Ishikawa (cell line): Measurements from ENCODE around the gene SS18L1.

Experiments
- EGR1 ChIP-seq: IDR thresholded peaks from 2 replicates; pipeline ENCODE4 v1.6.1; 2012
- ZBTB7A ChIP-seq: IDR thresholded peaks from 2 replicates; pipeline ENCODE4 v1.6.1; 2012; ENCODE audit warnings: low read depth

DNA sequence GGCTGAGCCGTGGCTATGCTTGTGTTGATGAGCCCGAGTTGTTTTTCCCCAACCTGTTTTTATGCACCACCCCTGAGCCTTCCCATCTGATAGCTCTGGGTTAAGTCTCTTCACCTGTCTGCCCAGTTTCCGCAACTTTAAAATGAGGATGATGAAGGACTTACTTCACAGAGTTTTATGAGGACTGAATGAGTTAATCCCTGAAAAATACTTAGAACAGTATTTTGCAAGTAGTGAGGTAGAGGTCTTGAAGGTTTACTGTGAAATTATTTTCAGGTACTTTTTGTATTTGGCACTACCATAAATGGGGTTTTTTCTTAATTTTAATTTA is 42.5 kb downstream of the SS18L1 start:
- TF ChIP-seq EGR1 (no peak), ZBTB7A (no peak)
